HG03025 (cell line): Measurements from ENCODE around the gene WFDC5.
"Not testable (repeated sequence)": the region's sequence is repeated elsewhere in the genome, so short reads cannot be mapped to it uniquely, and the experiment has no call there.

ENCODE experiments used
- ATAC-seq: cut with Tn5 transposase; IDR thresholded peaks from one replicate; pipeline ENCODE4 v1.9.1; 2021; ENCODE audit warnings: mild to moderate bottlenecking, moderate library complexity; ENCODE audit not compliant: unreplicated experiment, low FRiP score

WFDC5 gene

DNA sequence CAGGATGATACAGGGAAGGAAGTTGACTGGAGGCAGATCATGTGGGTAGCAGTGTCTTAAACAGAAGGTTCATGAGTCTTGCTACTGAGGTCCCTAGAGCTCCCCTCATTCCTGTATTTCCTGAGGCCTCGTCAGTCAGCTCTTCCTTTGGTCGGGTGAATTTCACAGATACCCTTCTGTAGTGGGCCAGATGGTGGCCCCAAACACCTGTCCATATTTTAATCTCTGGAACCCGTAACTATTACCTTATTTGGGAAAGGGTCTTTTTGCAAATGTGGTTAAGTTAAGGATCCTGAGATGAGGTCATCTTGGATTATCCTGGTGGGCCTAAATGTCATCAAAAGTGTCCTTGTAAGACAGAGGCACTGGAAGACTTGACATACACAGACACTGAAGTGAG is 23.6 kb downstream of the WFDC5 start:
- ATAC-seq: no peak

DNA sequence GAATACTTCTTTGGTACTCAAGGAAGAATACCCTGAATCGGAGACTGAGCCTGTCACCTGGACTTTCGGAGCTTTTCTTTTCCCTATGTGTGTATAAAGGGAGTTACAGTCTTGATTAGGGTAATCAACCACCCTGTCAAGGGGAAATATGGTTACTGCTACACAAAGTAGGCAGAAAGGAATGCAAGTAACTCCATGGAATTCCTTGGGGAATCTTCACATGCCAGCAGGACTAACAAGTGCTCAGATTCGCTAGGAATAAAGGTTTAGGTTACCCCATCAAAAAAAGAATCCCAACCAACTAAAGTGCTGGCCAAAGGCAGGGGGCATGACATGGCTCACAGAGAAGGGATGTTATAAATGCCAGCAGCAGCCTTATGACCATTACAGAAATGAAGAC is 24.5 kb downstream of the WFDC5 start:
- ATAC-seq: no peak

DNA sequence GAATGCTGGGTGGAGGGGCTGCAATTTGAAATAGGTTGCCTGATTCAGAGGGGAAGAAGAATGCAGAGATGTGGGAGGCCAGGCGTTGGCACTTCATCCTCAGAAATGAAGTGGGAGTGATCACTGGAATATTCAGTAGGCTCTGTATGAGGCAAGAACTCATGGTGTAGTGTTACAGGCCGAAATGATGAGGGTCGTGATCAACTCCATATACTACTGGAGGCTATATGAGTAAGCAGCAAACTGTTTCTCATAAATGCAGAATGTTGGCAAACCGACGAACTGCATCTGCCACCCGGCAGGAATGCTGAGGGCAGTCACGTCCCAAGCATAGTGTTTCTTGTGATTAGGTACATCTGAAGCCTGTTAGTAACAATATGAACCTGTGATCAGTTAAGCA is 26.7 kb downstream of the WFDC5 start:
- ATAC-seq: no peak

DNA sequence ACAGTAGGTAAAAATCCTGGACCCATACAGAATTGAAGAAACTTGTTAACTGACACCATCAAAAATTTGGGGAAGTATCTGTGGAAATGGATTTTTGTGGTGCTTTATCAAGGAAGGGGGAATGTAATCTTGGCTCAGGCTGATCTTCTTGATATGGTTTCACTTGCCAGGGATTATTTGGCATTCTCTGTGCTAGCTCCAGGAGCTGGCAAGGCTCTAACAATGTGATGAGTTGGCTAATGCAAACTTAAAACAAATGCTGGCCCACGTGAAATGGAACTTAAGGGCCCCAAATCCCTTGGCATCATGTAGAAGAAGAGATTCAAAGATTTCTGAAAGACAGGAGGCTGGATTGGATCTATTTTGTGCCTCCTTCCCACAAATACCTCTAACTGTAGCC is 27.2 kb downstream of the WFDC5 start:
- no peak for ATAC-seq

DNA sequence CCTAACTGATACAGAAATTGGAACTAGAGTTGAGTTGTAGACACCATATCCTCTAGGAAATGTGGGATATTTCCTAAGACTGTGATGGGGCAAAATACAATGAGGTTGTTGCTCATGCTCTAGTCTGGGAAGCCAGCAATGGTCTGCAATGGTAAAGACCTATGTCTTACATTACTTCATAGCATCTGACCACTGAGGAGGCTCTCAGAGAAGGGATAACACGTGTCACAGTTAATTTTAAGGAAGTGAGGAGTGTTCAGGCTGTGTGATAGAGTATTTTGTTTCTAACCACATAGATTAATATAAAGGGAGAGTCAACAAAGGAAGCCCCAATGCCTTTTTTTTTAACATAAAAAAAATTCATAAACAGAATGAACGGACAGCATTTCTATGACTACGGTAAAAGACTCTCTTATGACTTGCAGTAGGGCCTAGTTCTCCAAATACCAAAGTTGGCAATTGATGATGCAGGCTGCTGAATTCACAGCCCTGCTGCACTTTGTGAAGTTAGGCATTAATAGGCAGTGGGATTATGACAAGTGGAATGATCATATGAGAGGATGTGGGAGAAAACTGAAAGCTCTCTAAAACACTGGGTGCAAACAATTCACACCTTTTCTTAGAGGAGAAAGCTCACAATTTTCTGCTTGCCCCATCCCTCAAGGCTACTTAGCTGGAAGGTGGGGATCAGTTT is 27.7 kb downstream of the WFDC5 start:
- no peak for ATAC-seq

DNA sequence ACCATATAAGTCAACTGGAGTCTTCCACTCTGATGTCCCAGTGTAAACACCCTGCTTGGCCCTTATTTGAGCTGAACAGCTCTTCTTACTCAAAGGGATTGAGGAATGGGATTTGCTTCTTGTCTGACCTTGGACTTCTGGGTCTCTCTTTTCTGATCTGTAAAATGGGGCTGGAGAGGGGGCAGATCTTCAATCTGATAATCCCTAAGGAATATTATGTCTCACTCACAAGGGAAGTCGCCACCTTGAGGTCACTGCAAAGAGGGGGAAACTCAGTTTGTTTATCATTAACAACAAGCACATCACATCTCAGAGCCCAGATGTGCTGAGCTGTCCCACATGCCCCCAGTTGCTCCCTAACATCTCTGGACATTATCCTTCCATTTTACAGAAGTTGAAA is 29.1 kb downstream of the WFDC5 start:
- ATAC-seq: no peak

DNA sequence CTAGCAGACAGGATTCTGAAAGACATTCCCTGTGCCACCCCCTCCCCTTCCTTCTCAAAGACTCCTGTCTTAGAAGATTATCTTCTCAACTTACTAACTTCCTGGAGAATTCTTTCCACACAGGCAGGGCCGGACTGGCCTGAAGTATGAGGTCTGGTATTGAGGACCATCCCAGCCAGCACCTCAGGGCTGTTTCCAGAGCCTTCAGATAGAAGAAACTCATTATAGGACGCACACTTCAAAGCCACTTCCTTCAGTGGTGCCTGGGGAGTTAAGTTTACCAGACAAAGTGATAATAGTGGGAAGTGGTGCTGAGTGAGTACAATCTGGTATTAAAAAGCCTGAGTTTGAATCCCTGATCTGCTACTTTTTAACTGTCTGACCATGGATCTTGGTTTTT is 29.7 kb downstream of the WFDC5 start:
- ATAC-seq: no peak

DNA sequence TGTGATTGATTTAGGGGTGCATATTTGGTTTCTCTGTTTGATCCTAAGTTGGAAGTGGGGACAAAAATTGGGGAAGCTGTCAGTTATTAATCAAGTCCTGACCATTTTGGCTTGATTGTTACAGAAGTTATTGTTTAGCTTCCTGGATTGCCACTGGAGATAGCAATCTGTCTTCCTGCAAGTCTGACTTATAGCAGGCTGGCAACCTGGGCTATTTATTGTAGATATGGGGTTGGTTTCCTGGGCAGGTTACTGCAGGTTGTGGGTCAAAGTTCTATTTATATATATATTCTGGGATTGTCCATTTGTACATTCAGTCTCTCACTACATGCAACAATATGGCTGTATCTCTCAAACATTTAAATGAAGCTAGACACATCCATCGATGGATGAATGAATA is 31.8 kb downstream of the WFDC5 start:
- no peak for ATAC-seq

DNA sequence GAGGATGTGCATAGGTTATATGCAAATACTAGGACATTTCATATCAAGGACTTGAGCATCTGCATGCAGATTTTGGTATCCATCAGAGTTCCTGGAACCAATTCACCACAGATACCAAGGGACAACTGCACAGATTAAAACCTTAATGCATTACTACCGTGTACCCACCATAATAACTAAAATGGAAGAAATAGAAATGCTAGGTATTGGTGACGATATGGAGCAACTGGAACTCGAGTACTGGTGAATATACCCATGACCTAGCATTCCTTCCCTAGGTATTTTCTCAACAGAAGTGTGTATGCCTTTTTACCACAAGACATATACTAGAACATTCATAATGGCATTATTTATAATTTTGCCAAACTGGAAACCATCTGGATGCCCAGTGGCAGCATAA is 32.5 kb downstream of the WFDC5 start:
- no peak for ATAC-seq

DNA sequence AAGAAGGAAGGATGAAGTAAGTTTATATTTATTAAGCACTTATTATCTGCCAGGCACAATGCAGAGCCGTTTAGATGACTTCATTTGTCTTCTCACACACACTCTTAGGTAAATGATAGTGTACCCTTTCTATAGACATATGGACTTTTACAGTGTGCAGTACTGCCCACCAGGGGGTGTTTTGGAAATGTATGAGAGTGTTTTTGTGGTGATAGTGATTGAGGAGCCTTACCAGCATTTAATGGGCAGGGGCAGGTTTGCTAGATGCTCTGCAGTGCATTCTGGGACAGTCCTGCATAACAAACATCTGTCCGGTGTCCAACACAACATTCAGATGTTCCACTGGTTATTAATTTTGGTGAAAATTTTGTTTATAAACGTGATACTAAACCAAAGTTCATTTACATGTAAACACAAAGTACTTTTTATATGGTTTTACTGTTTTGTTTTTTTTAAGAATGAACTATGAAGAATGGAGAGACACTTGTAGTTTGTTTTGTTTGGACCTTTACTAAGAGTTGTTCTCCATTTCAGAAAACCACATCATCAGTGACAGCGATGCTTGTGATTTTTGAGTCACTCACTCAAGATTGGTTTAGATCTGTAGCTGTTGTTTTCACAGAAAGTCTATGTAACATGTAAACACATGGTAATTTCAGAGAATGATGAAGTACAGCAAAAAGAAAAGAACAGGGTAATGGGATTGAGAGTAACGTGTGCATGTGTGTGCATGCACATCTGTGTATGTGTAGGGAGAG is 33.9 kb downstream of the WFDC5 start:
- no peak for ATAC-seq

DNA sequence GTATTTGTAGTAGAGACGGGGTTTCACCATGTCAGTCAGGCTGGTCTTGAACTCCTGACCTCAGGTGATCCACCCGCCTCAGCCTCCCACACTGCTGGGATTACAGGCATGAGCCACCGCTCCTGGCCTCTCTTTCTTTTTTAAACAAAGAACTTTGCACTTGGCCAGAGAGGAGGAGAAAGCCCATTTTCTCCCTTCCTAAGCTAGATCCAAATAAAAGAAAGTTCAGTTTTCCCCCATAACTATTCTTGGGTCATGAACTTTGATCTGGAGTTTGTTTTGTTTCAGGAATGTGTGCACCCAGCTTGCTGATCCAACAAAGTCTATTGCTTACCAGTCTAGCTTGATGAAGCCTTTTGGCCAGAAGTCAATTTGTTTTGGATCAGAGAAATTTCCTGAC is 37.4 kb downstream of the WFDC5 start:
- no peak for ATAC-seq

DNA sequence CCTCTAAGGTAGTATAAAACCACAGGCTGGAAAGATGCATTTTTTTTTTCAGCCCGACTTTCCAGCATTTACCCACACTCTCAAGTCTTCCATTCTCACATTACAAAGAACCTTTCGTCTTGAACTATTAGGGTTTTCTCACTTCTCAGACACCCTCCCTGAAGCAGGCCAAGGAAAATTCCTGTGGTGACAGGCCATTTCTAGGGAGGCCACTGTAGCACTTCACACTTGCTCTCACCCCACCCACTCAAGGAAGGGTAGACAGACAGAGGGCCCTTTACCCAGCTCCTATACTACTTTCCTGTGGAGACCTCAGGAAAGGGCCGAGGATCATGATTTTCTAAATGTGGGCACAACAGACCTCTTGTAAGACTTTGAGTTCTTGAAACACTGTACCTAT is 41.8 kb downstream of the WFDC5 start:
- ATAC-seq: no peak

DNA sequence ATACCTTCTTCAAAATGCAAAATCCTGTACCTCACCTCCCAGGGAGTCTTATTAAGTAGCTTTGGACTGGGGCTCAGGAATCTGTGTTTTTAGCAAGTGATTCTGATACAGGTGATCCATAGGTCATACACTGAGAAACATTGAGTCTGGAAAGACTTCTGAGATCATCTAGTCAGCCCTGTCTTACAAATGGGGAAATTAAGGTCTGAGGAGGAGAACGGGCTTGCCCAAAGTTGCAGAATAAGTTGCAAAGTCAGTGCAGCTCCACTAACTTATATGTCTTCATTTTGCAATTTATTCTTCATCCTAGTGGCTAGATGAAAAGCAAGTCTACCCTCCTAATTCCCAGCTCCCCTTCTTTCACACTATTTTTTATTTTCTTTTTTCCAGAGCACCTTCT is 42.9 kb downstream of the WFDC5 start:
- no peak for ATAC-seq

DNA sequence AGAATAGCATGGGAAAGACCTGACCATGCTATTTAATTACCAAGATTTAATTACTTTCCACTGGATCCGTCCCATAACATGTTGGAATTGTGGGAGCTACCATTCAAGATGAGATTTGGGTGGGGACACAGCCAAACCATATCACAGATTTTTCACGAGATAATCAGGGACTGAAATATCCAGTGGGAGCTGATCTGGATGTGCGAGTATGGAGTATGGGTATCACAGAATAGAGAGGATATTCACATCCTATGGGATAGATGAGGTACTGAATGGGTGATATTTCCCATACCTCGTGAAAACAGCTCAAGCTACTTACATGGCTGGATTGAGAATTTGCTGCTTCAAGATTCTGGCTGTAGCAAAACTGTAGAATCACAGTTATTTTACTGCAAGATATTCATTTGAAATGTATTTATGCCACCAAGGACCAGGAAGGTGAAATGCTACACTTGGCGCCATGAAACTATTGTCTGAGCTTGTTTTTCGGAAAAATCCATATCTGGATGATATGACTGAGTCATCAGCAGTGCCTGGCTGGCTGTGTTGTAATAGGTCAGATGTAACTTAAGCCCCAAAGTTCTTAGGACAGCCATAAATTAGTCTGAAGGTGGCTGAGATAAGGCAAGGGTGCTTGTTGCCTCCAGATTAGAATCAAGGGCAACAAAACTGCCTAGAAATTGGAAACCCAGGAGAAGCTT is 43.9 kb downstream of the WFDC5 start:
- ATAC-seq: no peak

DNA sequence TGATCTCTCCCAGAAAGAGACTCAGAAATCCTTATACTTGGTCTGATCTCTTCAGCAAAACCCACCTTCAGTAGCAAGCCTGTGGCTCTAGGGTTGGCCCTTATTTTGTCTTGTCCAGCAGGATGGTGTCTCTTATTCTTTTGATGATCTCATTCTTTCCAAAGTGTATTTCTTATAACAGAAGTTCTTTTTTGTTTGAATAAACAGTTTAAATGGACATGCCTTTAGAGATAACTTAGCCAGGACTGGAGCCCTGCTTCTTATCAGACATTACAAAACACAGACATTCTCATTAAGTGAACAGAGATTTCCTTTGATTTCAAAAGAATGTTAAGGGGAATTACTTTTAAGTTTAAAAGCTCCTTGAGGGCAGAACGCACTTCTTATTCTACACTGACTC is 45.7 kb downstream of the WFDC5 start:
- ATAC-seq: no peak

DNA sequence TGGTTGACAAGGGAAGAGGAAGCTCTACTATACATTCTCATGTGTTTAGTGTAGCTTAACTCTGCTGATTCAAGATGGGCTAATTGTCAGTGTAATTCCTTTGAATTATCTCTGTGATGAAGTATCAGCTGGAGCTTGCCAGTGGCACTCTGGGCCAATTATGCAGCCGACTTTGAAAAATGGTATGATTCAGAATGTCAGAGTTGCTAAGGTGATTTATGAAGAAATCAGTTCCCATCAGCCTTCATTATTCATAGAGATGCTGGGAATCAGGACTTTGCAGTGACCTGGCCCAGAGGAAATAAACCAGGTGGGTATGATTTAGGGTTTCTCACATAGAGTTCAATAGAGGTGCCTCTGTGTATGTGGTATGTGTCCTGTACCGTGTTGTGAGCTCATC is 47.4 kb downstream of the WFDC5 start:
- no peak for ATAC-seq

DNA sequence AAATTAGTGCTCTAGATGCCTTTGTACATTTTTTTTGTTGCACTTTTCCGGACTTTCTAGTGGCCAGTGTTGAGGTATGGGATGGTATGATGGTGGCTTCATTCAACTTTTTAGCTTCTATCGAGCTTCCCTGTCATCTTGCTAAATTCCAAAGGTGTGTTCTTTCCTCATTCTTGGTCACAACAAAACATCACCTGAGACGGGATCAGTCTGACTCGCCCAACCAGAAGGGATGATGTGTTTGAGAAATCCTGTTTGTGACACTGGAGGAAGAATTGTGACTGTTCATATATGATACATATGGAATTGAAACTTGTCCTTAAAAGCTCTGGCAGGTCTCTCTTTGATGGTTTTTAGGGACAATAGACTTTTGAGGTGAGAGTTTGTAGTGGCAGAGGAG is 47.9 kb downstream of the WFDC5 start:
- ATAC-seq: no peak

DNA sequence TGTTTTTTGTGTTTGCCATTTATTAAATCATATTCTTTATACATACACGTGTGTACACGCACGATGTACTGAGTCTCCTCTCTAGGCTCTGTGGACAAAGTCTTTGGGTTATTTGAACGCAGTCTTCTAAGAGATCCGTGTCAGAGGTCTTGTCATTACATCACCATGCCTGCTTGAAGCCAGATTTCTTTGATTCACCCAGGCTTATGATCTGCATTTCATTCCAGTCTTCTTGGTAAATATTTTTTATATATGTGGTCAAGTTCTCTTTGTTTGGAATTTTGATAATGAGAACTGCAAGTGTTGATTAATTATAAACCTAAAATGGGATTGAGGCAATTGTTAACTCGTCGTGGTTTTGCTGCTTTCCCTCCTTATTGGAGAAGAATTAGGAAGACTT is 48.6 kb downstream of the WFDC5 start:
- no peak for ATAC-seq

DNA sequence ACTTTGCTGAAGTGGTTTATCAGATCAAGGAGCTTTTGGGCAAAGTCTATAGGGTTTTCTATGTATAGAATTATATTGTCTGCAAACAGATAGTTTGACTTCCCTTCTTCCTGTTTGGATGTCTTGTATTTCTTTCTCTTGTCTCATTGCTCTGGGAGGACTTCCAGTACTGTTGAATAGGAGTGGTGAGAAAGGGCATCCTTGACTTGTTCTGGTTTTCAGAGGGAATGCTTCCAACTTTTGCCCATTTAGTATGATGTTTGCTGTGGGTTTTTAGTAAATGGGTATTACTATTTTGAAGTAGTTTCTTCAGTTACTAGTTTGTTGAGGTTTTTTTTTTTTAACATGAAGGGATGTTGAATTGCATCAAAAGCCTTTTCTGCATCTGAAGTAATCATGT is 50.2 kb downstream of the WFDC5 start:
- no peak for ATAC-seq

DNA sequence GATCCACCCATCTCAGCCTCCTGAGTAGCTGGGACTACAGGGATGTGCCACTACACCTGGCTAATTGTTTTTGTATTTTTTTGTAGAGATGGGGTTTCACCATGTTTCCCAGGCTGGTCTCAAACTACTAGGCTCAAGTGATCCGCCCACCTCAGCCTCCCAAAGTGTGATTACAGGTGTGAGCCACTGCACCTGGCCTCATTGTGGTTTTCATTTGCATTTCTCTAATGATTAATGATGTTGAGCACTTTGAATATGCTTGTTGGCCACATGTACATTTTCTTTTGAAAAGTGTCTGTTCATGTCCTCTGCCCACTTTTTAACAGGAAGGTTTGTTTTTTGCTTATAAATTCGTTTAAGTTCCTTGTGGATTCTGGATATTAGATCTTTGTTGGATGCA is 51.9 kb downstream of the WFDC5 start:
- ATAC-seq: not testable (repeated sequence)

DNA sequence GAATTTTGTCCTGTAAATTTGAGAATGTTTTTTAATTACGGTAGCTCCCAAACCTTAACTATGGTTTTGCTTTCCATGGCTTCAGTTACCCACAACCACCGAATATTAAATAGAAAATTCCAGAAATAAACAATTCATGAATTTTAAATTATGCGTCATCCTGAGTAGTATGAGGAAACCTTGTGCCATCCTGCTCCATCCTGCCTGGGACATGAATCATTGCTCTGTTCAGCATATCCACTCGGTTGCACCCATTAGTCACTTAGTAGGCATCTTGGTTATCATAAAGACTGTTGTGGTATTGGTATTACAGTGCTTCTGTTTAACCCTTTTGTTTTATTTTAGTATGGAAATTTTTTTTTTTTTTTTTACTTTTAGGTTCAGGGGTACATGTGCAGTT is 53.7 kb downstream of the WFDC5 start:
- ATAC-seq: no peak

DNA sequence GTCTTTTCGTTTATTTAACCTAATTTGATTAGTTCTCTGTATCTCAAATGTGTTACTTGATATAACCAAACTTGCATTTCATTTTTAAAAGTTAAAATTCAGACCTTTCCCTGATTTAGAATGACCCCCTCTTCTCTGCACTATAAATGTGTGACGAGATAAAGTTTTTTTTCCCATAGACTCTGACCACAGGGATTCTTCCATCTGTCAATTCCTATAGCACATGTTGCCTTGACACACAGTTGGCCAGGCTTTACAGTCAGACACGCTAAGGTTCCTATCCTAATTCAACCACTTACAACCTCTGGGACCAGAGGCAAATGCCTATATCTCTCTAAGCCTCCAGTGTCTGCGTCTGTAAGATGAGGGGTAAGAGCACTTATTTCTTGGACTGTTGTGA is 54.7 kb downstream of the WFDC5 start:
- no peak for ATAC-seq
